ENCODE results near the gene SLC25A29.

- TF ChIP-seq ZNF274 (IDR thresholded peaks at IDR 0.05; ENCODE audit: low read depth, low read length) (no peak), SUZ12 (IDR thresholded peaks at IDR 0.05; ENCODE audit: extremely low read depth, insufficient read depth, insufficient read length) (no peak), YY1 (IDR thresholded peaks at IDR 0.05; ENCODE audit: insufficient read depth, insufficient read length) (no peak)
These were observed 8.5 kb upstream of the SLC25A29 start for GRCh38 chr14:100314724-100315123.
